ENCODE measurements around the gene LYRM2. TPM values are rescaled to one million over a fixed set of nuclear protein-coding genes. Genes with fewer than 3 reads are reported as not detected.
A peak's percentile ranks its signal among the peaks of the same experiment; 100 is the strongest.

Gene LYRM2
- total and polyA plus RNA-seq, 9 donors: 18.6 to 28.2 (median 26.5) TPM

DNA sequence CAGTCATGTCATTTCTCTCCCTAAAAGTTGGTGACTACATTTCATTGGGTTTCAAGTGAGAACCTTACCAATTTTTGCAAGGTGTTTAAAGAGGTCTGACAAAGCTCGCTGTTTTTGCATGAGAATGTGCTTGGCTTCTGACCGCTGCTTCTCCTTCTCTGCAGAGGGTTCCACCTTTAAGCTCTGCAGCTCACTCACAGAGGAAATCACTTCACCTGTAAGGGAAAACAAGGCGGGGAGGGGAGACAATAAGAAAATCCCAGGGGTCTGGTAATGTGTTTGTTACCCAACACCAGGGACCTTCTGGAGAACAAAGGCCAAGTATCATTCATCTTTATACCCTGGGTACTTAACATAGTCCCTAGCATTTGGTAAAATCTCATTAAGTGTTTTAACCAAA, 40.0 kb upstream of the LYRM2 start:
- no peaks in the 10 kb centered on the region for H3K4me1 ChIP-seq (ENCODE audit: control insufficient read depth, insufficient read depth, low read length)
- peaks cover 77% of the 10 kb centered on the region for H3K36me3 ChIP-seq (ENCODE audit: control insufficient read depth, insufficient read depth, low read length)
- no peak for DNase-seq
- no peaks in the 10 kb centered on the region for H3K9me3 ChIP-seq (replicated peaks; ENCODE audit: control insufficient read depth, low read depth, low read length)
- no peaks in the 10 kb centered on the region for H3K27me3 ChIP-seq (ENCODE audit: control insufficient read depth, insufficient read depth, low read length)
- H3K27ac ChIP-seq (ENCODE audit: low read length): no peak overlapping the region
- no peak overlapping the region for H3K4me3 ChIP-seq (ENCODE audit: low read length)
- no CpG with 5 or more reads among the region's 3 CpGs for WGBS (ENCODE audit: insufficient coverage)

DNA sequence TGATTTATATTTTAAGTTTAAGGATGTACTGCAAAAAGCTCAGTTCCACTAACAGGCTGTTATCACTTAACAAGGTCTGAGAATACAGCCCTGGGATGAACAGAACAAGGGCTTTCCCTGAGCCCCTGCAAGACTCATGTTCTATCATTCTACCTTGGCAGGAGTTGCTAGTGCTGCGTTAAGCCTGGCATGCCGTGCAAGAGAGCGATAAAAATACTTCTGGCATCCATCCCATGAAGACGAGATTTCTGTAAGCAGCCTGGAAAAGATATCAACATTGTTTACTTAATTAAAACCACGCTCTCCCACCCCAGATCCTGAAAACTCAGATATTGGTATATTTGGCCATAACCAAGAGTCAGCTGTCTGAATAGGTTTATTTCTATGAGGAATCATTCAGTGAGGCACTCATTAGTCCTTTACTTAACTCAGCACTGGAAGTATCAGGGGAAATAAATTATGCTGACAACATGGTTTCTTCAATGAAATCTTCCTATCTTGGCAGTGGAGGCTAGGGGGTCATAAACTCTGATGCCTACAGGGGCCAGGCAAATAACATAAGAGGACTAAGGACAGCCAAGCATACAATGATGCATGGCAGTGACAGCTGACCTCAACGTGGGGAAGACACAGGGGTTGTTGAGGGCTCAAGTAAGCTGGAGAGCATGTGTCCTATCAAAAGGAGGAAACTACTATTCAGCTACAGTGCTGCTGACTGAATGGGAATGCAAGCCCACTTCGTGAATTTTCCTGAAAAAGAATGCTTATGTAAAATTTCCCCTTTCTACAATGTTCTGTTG, 37.6 kb upstream of the LYRM2 start:
- H3K27ac ChIP-seq (ENCODE audit: low read length): no peak overlapping the region

DNA sequence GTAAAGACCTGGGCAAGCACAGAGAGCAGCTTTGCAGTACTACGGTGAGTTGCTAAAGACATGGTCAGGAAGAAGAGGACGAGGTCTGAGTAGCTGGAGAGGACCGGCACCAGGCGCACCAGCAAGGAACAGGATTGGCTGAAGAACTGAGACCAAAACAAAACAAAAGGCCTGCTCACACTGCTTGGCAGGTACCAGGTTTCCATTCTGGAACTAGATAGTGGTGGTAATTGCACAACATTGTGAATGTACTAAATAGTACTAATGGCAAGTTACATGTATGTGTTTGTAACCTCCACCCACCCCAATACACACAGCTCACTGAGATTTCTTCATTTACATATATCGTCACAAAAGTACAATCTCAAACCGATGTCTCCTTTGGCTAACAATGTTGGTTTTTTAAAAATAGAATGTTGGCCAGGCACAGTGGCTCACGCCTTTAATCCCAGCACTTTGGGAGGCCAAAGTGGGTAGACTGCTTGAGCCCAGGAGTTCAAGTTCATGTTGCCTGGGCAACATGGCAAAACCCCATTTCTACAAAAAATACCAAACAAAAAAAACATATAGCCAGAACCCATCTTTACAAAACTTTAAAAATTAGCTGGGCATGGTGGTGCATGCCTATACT, 32.5 kb upstream of the LYRM2 start:
- Histone ChIP-seq H3K36me3 (ENCODE audit: control insufficient read depth, insufficient read depth, low read length) (peaks cover 59% of the 10 kb centered on the region), H3K27me3 (ENCODE audit: control insufficient read depth, insufficient read depth, low read length) (no peaks in the 10 kb centered on the region), H3K4me1 (ENCODE audit: control insufficient read depth, insufficient read depth, low read length) (no peaks in the 10 kb centered on the region), H3K9me3 (replicated peaks; ENCODE audit: control insufficient read depth, low read depth, low read length) (no peaks in the 10 kb centered on the region), H3K4me3 (ENCODE audit: low read length) (no peak overlapping the region), H3K27ac (ENCODE audit: low read length) (no peak overlapping the region)
- DNase-seq: no peak
- WGBS (ENCODE audit: insufficient coverage): 93% methylated on average over 4 of the region's 7 CpGs

More for the DNA sequence above, 37.6 kb upstream of the LYRM2 start:
- H3K9me3 ChIP-seq (replicated peaks; ENCODE audit: control insufficient read depth, low read depth, low read length): no peaks in the 10 kb centered on the region
- H3K4me1 ChIP-seq (ENCODE audit: control insufficient read depth, insufficient read depth, low read length): no peaks in the 10 kb centered on the region
- H3K4me3 ChIP-seq (ENCODE audit: low read length): no peak overlapping the region
- WGBS (ENCODE audit: insufficient coverage): no CpG with 5 or more reads among the region's 7 CpGs
- peaks cover 82% of the 10 kb centered on the region for H3K36me3 ChIP-seq (ENCODE audit: control insufficient read depth, insufficient read depth, low read length)
- no peaks in the 10 kb centered on the region for H3K27me3 ChIP-seq (ENCODE audit: control insufficient read depth, insufficient read depth, low read length)
- peak; percentile 23 for DNase-seq

DNA sequence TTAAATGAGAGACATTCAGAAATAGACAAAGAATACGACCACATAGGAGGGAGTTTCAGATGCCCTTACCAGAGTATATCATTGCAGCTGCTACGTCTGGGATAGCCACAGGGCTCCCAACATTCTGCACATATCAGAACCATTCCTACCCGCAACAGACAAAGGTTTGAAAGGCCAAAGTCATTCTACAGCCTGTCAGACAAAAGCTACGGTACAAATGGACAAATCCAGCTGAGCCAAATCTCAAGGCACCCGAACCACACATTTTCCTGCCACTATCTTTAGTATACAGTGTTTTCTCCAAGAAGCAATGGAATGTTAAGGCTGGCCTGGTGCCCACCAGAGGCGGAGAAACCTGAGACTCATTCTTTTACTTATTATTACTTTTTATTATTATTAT, 30.5 kb upstream of the LYRM2 start:
- Histone ChIP-seq H3K9me3 (replicated peaks; ENCODE audit: control insufficient read depth, low read depth, low read length) (no peaks in the 10 kb centered on the region), H3K36me3 (ENCODE audit: control insufficient read depth, insufficient read depth, low read length) (peaks cover 49% of the 10 kb centered on the region), H3K27ac (ENCODE audit: low read length) (no peak overlapping the region), H3K27me3 (ENCODE audit: control insufficient read depth, insufficient read depth, low read length) (no peaks in the 10 kb centered on the region), H3K4me1 (ENCODE audit: control insufficient read depth, insufficient read depth, low read length) (no peaks in the 10 kb centered on the region), H3K4me3 (ENCODE audit: low read length) (no peak overlapping the region)
- 54% methylated on average over 3 of the region's 6 CpGs for WGBS (ENCODE audit: insufficient coverage)
- no peak for DNase-seq

GRCh38 chr6:89667872-89668556, 29.5 kb upstream of the LYRM2 start:
- H3K4me1 ChIP-seq (ENCODE audit: control insufficient read depth, insufficient read depth, low read length): no peaks in the 10 kb centered on the region
- H3K36me3 ChIP-seq (ENCODE audit: control insufficient read depth, insufficient read depth, low read length): peaks cover 46% of the 10 kb centered on the region
- no peaks in the 10 kb centered on the region for H3K27me3 ChIP-seq (ENCODE audit: control insufficient read depth, insufficient read depth, low read length)
- DNase-seq: no peak
- H3K27ac ChIP-seq (ENCODE audit: low read length): no peak overlapping the region
- no peaks in the 10 kb centered on the region for H3K9me3 ChIP-seq (replicated peaks; ENCODE audit: control insufficient read depth, low read depth, low read length)
- WGBS (ENCODE audit: insufficient coverage): no CpG with 5 or more reads among the region's 5 CpGs
- H3K4me3 ChIP-seq (ENCODE audit: low read length): no peak overlapping the region

GRCh38 chr6:89662659-89663223, 24.2 kb upstream of the LYRM2 start:
- Histone ChIP-seq H3K4me3 (ENCODE audit: low read length) (no peak overlapping the region), H3K4me1 (ENCODE audit: control insufficient read depth, insufficient read depth, low read length) (no peaks in the 10 kb centered on the region), H3K36me3 (ENCODE audit: control insufficient read depth, insufficient read depth, low read length) (peaks cover 48% of the 10 kb centered on the region), H3K27me3 (ENCODE audit: control insufficient read depth, insufficient read depth, low read length) (no peaks in the 10 kb centered on the region), H3K9me3 (replicated peaks; ENCODE audit: control insufficient read depth, low read depth, low read length) (no peaks in the 10 kb centered on the region), H3K27ac (ENCODE audit: low read length) (no peak overlapping the region)
- no CpG with 5 or more reads among the region's 4 CpGs for WGBS (ENCODE audit: insufficient coverage)
- no peak for DNase-seq

GRCh38 chr6:89661559-89661958, 23.0 kb upstream of the LYRM2 start:
- no peaks in the 10 kb centered on the region for H3K4me1 ChIP-seq (ENCODE audit: control insufficient read depth, insufficient read depth, low read length)
- WGBS (ENCODE audit: insufficient coverage): no CpG with 5 or more reads among the region's 1 CpG
- H3K27me3 ChIP-seq (ENCODE audit: control insufficient read depth, insufficient read depth, low read length): no peaks in the 10 kb centered on the region
- H3K4me3 ChIP-seq (ENCODE audit: low read length): no peak overlapping the region
- H3K27ac ChIP-seq (ENCODE audit: low read length): no peak overlapping the region
- peaks cover 55% of the 10 kb centered on the region for H3K36me3 ChIP-seq (ENCODE audit: control insufficient read depth, insufficient read depth, low read length)
- DNase-seq: no peak
- no peaks in the 10 kb centered on the region for H3K9me3 ChIP-seq (replicated peaks; ENCODE audit: control insufficient read depth, low read depth, low read length)

DNA sequence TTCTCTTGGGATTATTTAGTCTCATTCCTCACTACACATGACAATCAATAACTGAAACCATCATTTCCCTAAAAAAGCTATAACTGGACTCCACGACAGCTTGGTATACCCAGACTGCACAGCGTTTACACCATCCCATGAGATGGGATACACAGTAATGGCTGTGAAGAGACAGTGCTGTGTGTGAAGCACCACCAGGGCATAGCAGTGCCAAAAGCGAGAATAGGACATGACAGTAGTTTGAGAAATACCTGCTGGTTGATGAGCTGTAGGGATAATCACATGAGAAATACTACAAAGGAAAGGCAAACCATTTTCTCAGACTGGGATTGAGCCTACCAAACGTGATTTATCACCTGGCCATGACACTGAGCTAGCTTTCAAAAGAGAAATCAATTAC, 22.4 kb upstream of the LYRM2 start:
- Histone ChIP-seq H3K9me3 (replicated peaks; ENCODE audit: control insufficient read depth, low read depth, low read length) (no peaks in the 10 kb centered on the region), H3K4me1 (ENCODE audit: control insufficient read depth, insufficient read depth, low read length) (no peaks in the 10 kb centered on the region), H3K4me3 (ENCODE audit: low read length) (no peak overlapping the region), H3K36me3 (ENCODE audit: control insufficient read depth, insufficient read depth, low read length) (peaks cover 58% of the 10 kb centered on the region), H3K27me3 (ENCODE audit: control insufficient read depth, insufficient read depth, low read length) (no peaks in the 10 kb centered on the region), H3K27ac (ENCODE audit: low read length) (no peak overlapping the region)
- 100% methylated on average over 1 of the region's 4 CpGs for WGBS (ENCODE audit: insufficient coverage)
- no peak for DNase-seq

- Histone ChIP-seq H3K9me3 (replicated peaks; ENCODE audit: control insufficient read depth, low read depth, low read length) (no peaks in the 10 kb centered on the region), H3K4me1 (ENCODE audit: control insufficient read depth, insufficient read depth, low read length) (no peaks in the 10 kb centered on the region), H3K36me3 (ENCODE audit: control insufficient read depth, insufficient read depth, low read length) (peaks cover 62% of the 10 kb centered on the region), H3K27ac (ENCODE audit: low read length) (no peak overlapping the region), H3K4me3 (ENCODE audit: low read length) (no peak overlapping the region), H3K27me3 (ENCODE audit: control insufficient read depth, insufficient read depth, low read length) (no peaks in the 10 kb centered on the region)
- no peak for DNase-seq
- 95% methylated on average over 2 of the region's 13 CpGs for WGBS (ENCODE audit: insufficient coverage)
Measured at GRCh38 chr6:89657445-89658158, 19.1 kb upstream of the LYRM2 start.
